ENCODE measurements around the gene HERC5.

DNA sequence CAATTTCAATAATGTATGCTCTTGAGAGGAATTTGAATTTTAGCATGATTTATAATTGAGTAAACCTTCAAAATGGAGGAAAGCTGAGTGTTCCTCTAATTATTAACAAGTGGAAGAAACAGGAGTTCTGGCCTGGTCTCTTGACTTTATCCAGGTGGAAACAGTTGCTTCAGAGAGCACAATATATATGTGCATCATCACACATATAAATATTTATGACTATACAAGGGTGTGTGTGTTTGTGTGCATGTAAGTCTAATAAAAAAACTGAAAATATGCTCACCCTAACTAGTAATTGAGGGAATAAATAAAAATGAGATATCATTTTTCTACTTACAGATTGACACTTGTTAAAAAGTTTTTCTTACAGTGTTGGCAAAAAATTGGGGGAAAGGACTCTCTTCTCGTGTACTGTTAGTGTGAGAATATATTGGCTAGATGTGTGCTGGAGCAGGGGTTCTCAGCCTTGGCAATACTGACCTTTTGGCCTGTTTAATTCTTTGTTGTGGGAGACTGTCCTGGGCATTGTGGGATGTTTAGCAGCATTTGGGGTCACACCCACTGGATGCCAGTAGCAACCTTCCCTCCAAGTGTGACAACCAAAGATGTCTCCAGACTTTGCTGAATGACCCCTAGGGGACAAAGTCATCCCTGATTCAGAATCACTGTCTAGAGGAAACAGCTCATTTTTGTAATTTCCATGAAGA lies 20.8 kb upstream of the HERC5 start:
- TF ChIP-seq, protein P1, sequence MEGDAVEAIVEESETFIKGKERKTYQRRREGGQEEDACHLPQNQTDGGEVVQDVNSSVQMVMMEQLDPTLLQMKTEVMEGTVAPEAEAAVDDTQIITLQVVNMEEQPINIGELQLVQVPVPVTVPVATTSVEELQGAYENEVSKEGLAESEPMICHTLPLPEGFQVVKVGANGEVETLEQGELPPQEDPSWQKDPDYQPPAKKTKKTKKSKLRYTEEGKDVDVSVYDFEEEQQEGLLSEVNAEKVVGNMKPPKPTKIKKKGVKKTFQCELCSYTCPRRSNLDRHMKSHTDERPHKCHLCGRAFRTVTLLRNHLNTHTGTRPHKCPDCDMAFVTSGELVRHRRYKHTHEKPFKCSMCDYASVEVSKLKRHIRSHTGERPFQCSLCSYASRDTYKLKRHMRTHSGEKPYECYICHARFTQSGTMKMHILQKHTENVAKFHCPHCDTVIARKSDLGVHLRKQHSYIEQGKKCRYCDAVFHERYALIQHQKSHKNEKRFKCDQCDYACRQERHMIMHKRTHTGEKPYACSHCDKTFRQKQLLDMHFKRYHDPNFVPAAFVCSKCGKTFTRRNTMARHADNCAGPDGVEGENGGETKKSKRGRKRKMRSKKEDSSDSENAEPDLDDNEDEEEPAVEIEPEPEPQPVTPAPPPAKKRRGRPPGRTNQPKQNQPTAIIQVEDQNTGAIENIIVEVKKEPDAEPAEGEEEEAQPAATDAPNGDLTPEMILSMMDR (IDR thresholded peaks at IDR 0.05; ENCODE audit: low read length), result no peak
- no peak for TF ChIP-seq EZH2 (optimal IDR thresholded peaks at IDR 0.05; ENCODE audit: low read depth, low read length)
